ENCODE results near the gene ZNF385D. TPM values are rescaled to one million over a fixed set of nuclear protein-coding genes. Genes with fewer than 3 reads are reported as not detected.

The ZNF385D gene
- total RNA-seq, 1 donor from 2014 or later = not detected

DNA sequence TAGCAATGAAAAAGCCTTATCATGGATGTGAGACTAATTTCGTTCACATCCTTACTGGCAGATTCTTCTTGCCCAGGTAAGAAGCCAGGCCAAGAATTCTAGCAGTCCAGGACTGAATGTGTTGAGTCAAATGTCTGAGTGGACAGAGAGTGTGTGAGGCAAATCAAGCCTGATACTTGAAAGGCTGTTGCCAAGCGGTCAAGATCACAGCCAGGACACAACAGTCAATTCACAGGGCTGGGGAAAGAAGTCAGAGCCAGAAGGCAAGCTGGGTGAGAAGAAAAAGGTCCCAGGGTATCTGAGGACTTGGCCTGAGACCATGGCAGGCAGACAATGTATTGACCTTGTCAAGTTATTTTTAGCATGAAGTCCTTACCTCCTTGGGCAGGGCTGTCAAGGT, 301.3 kb downstream of the ZNF385D start:
- intact Hi-C loops (cut with micrococcal nuclease) = no loop called here

DNA sequence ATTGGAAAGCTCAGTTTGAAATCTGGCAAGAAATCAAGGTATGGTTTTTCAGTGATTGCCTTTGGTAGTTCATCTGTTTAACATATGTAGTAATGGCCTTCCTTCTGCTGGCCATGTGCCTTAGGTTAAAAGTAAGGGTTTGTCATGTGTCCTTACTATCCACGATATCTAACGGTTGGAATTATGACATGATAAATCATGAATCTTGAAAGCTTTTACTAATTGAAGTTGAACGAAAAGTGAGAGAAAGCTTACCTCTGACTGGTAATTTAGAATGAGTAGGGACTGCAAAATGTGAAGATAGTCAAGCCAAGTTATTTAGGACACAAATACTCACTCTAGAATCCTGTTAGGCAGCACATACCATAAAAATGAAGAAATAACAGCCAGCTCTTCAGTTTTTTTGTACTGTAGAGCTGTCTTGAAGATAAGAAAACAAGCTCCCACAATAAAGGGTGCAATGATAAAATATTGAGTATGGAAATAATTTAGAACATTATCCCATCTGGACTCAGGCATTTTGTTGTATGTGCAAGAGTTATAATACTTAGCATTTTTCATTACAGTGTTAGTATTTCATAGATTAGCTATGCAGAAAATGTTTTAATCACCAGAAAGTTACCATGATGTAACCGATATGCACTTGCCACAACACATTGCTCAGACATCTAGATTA, 303.4 kb downstream of the ZNF385D start:
- intact Hi-C loops (cut with micrococcal nuclease) = no loop called here

DNA sequence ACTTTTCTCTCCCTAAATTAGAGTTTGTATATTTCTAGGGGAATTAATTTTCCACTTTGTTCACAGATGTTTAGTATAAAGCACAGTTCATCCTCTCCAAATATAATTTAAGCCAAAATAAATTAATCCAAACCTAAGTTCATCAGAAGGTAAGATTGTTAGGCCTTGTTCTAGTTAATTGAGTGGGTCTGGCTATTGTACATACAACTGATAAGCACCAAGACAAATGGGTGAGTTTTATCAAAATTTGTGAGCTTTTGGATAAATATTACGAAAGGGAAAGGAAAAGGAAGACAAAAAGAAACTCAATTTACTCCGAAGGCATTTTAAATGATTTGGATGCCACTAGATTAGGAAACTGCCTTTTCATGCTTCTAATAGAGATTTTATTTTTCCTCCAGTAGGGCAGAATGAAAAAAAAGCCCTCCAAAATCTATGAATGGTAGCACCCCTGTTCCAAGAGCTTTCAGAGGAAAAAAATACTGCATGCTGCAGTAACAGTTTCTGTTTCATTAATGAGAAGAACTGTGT, 304.0 kb downstream of the ZNF385D start:
- intact Hi-C loops (cut with micrococcal nuclease) = no loop called here

DNA sequence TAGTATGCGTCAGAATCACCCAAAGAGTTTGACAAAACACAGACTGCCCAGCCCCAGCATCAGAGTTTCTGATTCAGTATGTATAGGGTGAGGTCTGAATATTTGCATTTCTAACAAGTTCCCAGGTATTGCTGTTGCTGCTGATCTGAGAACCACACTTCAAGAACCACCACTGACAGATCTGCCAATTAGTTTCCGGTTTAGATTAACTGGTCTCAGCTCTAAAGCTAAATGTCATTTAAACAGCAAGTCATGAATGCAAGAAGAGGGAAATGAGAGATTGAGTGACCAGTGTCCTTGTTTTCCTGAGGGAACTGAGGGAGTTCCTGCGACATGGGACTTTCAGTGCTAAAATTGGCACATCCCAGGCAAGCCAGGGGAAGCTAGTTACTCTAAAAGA, 305.0 kb downstream of the ZNF385D start:
- intact Hi-C loops (cut with micrococcal nuclease) = no loop called here

DNA sequence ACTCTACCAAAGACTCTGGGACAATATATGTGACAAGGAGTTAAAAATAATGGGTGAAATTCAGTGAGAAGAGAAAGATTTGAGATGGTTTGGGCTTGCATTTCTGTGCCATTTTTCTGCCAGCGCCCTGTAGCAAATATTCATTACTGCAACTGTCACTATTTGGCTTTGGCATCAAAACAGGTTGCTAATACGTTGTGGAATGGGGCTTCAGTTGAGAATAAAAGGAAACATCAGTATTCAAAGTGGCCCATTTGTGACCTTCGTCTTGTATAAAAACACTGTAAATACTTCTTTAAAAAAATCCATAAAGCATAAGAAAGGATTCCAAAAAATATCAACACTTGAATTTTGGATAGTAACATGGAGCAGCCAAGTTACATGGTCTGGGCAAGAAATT, 309.2 kb downstream of the ZNF385D start:
- intact Hi-C loops (cut with micrococcal nuclease) = no loop called here

DNA sequence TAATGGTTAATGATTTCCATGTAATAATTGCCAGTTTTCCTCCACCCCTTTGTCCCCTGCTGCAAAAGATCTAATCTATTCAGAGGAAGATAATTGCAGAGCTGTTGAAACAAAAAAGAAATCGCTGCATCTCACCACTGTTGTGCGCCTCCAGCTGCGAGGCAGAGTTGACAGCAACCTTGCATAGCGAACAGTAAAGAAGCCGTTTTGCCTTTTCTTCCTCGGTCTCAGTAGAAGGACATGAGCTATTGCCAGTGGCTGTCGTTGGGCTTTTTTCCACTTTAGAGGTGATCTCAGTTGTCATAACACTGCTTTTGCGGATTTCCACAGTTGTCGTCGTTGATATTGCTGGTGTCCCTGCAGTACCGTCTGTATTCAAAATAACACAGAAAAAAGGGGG, 314.2 kb downstream of the ZNF385D start:
- intact Hi-C loops (cut with micrococcal nuclease) = no loop called here

DNA sequence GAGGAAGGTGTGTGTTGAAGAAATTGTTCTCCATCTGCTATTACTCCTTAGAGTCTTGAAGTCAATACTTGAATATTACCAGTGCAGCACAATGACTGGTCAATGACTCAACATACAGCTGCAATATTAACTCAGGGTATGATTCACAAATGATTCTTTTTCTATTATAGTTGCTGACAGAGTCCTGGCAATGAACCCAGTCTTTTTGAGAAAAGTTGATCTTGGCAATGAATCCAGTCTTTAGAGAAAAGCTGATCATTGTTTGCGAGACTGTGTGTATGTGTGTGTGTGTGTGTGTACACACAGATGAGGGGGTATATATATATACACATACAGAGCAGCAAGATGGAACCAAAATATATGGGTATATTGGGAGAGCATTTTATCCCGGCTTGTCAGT, 315.1 kb downstream of the ZNF385D start:
- intact Hi-C loops (cut with micrococcal nuclease) = no loop called here

DNA sequence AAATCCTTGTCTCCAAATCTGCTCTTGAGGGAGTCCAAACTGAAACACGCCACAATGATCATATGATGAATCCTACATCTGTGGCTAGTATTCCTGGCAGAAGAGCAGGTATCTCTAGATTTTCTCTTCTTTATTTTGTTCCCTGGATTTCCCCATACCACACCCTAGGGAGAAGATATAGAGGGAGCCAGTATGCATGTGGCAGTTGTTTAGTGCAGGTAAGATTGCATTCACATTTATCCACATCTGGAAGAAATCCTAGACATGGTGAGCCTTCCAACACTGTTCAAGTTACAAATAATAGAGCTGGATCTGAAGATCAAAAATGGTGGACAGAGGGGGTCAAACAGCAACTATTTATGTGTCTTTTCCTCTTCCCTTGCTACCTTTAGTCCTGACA, 316.7 kb downstream of the ZNF385D start:
- intact Hi-C loops (cut with micrococcal nuclease) = no loop called here

DNA sequence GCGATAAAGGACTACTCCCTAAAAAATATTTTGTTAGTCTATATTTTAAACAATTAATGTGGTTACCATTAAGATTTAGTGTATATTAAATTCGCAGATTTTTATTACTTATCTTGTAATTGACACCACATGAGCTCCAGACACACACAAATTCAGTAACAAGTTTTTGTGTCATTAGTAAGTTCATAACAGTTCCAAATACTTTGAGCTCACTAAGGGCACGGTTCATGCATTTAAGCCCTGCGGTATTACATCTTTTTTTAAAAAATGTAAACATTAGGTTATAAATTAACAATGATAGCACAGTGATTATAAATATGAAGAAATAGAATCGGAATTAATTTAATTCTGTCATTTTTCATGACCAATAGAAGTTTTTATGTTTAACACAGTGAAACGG, 317.3 kb downstream of the ZNF385D start:
- intact Hi-C loops (cut with micrococcal nuclease) = no loop called here

DNA sequence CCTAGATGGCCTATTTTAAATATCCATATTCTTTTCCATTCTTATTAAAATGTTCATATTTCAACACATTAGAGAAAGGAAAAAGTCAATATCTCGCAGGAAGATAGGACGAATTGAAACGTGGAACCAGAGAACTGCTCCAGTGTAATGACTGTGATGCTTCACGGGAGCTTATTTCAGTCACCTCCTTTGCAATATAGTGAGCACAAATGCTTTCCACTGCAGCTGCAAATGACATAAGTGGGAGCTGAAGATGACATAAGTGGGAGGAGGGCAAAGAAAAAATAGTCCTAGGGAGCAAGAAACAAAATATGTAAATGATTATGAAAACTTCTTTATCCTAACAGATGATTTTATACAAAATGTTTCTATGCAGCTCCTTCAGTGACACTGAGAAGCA, 324.1 kb downstream of the ZNF385D start:
- intact Hi-C loops (cut with micrococcal nuclease) = no loop called here

DNA sequence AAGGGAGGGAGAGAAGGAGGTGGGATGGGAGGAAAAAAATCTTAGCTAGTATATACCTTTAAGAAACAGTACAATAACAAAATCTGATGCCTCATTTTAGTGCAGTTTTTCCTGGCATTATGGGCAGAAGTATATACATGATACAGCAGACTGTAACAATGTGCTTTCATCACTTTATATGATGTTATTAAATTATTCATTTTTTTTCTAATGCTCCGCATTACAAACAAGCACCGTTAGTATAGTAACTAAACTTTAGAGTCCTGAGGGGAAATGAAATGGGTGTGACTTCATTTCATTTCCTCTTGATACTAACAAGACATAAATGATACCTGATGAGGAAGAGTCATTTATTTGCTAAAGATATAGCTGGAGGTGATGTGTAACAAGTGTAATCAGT, 325.3 kb downstream of the ZNF385D start:
- intact Hi-C loops (cut with micrococcal nuclease) = no loop called here

DNA sequence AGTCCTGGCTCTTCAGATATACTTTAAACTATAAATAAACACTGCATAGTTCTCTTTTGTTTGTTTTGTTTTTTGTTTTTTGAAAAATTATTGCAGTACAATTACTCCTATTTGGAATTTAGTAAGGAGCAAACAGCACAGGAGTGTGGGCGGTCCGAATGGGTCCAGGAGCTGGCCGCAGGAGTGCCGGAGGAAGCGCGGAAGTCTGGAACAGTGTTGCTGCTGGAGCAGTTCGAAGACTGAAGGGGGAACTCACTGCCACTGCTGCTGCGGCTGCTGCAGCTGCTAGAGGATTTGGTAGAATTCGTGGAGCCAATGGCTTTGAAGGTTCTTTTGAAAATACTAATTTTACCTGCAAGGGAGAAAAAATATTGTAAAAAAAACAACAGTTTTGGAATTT, 329.9 kb downstream of the ZNF385D start:
- intact Hi-C loops (cut with micrococcal nuclease) = no loop called here

DNA sequence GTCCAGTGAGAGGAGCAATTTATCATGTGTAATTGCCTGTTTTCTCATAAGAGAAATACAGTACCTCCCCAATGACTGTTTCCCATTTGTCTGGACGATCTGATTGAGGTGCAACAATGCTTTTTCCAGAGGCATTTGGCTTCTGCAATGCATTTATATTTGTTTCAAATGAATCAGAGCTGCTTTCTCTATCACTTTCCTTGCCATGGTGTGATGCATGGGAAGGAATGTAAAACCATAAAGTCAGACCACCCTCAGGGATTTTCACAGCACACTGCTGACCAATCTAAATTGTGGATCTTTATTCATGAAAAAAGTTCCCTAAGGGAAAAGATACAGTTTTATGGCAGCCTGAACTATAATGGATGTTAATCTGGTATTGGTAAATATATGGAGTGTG, 333.0 kb downstream of the ZNF385D start:
- intact Hi-C loops (cut with micrococcal nuclease) = no loop called here

DNA sequence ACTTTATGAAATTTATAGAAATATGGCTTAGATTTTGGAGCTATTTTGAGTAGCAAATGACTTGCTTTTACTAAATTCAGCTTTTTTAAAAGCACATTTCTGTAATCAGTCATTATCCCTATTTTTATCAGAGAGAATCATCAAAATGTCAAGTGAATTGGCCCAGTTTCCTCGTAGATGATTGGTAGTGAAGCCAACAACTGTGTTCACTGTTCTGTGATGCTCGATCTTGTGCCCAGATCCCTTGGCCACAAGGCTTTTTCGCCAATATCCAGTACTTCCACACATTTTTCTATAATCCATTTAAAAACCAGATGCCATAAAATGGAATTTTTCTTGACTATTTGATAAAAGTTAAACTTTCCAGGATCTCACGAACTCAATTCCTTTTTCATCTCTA, 336.5 kb downstream of the ZNF385D start:
- intact Hi-C loops (cut with micrococcal nuclease) = no loop called here

DNA sequence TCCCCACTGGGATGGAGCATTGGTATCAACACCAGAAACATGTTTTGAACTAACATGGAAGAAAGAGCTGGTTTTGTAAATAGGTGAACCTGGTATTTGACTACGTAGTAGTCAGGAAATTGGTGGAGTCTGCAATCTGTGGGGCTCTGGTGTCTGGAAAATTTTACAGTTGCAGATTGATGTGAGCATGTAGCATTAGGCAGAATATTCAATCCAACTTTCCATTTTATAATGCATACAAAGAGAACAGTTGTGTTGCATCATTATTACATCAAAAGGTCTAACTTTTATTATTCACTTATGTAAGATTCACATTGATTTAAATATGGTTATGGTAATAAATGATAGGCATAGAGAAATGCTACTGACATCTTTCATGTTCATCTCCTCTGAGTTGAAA, 340.0 kb downstream of the ZNF385D start:
- intact Hi-C loops (cut with micrococcal nuclease) = no loop called here

DNA sequence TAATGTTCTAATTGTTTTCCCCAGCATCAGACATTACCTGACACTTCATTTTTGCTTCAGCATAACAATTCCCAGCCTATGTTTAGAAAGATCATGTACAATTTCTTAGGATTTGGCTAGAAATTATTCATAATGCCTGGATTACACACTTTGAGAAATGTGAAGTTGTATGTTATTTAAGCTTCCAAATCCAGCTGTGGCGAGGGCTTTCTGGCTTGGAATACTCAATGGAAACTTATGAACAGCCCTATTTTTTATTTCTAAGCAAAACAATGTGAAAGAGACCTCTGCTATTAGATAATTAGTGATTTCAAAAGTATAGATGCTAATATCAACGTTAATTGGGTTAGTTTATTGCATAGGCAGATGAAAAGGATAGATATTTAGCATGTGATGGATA, 341.6 kb downstream of the ZNF385D start:
- intact Hi-C loops (cut with micrococcal nuclease) = no loop called here

DNA sequence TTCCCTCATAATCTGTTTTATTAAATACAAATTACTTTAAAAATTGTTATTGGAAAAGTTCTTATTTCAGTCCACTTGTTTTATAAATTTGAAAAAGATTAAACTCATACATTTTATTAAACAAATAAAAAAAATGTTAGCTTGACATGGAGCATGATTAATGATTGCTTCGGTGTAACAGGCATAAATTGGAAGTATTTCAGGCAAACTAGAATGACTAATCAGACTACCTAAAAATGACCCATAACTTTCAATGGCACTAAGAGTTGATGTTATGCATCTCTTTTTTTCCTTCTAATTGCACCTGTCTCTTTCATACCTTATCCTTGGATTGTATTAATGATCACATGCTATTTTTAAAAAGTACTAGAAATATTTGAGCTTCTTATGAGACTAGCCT, 343.3 kb downstream of the ZNF385D start:
- intact Hi-C loops (cut with micrococcal nuclease) = no loop called here

DNA sequence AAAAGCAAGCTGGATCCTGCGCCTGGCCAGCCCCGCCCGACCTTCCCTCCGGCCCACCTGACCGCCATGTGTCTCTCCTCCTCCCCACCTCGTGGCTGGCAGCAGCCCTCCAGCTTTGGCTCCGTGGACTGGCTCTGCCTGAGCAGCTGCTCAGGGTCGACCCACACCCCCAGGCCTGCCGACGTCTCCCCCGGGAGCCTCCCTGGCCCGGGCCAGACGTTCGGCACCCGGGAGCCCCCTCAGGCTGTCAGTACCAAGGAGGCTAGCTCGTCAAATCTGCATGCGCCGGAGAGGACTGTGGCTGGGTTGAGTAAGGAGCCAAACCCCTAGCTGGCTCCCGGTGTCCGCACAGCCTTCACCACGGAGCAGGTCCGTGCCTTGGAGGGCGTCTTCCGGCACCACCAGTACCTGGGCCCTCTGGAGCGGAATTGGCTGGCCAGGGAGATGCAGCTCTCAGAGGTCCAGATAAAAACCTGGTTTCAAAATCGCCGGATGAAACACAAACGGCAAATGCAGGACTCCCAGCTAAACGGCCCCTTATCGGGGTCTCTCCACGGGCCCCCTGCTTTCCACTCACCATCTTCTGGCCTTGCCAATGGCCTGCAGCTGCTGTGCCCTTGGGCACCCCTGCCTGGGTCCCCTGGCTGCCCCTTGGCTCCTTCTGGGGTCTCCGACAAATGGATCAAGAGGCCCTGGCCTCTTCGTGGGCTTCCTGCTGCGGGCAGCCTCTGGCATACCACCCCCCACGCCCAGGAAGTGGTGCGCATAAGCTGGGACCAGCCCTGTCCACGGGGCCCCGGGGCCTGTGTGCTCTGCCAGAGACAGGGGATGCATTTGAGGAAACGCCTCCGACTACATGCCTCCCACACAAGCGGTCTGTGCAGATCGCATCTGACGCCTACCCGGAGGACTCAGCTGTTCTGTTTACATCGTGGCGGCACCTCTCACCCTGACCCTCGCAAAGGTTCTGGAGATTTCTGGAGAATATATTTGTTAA, 345.0 kb downstream of the ZNF385D start:
- intact Hi-C loops (cut with micrococcal nuclease) = no loop called here

DNA sequence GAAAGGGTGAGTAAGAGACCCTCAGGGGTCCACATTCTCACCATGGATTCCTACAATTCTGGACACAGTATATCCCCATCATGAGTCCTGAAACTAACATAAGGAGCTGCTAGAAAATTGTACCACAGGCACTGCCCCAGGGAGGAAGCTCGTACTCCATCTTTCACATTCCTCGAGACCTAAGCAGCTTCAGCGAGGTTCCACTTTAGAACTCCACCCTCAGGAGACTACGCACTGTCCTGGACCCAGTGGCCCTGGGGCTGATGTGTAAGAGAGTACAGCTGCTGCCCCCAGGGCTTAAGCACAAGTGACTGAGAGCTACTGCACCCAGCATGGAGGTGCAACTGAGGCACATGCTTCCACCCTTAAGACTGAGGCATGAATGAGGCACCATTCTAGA, 352.5 kb downstream of the ZNF385D start:
- intact Hi-C loops (cut with micrococcal nuclease) = no loop called here

DNA sequence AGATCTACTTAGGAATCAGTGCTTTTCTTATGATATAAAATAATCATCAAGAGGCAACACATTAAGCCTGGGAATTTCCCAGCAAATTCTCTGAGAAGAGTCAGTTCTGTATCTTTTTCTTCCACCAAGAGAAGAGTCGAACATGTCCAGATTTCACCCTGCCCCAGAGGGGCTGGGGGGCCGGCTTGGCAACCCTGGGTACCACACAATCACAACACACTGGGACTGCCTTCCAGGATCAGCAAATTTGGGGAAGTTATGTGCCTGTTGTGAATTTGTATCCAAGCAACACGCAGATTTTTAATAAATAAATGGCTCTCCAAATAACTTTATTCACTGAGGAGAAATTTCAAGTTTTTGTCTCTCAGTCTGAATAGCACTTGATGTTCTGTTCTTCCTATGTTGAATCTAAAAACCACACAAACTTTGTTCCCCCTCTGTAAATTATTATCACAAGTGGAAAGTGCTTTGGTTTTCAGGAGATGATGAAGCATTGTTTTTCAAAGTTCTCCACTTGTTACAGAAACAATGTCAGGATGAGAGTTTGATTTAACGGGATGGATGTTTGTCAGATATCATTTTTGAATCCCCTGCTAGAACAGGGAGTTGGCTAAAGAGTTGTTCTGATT, 357.2 kb downstream of the ZNF385D start:
- intact Hi-C loops (cut with micrococcal nuclease) = no loop called here

DNA sequence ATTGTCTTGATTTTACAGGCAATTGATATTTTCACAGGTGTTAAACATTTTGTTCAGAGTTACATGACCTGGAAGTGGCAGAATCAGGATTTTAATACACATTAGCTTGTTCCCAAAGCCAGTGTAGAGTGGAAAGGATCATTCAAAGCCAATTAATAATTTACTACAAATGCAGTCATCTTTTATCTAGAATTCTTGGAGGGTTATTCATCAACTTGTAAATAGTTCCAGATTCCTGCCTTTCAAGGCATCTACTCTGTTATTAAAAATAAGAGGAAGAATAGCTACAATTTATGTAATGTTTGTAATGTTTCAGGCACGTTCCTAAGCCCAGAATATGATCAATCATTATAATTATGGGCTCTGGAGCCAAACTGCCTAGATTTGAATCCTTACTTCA, 358.5 kb downstream of the ZNF385D start:
- intact Hi-C loops (cut with micrococcal nuclease) = no loop called here

DNA sequence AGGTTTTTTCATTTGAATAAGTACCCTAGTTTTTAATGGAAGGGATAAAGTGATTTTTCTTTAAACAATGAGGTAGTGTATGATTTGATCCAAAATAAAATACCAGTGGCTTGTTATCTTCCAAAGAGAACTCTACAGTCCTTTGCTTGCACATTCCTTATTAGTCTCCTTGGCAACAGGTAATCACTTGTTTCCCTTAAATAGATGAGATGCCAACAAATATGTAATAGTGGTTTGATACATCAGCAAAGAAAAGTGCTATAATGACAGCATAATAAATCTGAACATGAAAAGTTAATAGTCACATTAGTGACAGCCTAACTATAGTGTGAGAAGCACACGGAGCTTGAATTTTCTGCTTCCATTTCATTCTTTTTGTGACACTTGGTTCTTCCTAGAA, 360.2 kb downstream of the ZNF385D start:
- intact Hi-C loops (cut with micrococcal nuclease) = no loop called here
